SK-N-MC (cell line): ENCODE results near the gene PDCD4.
"Not testable (repeated sequence)": the region's sequence is repeated elsewhere in the genome, so short reads cannot be mapped to it uniquely, and the experiment has no call there.

Experiments used
- DNase-seq: peaks from one replicate; pipeline ENCODE4 v3.0.0-alpha.2; 2011; ENCODE audit warnings: low read depth, low spot score
- H3K27ac ChIP-seq: fragments of 200-600 bp; sonication (generic); 2 replicates; pipeline ENCODE4 v1.5.1; 2016; ENCODE audit warnings: mixed run types
- H3K36me3 ChIP-seq: fragments of 200-600 bp; sonication (generic); 2 replicates; pipeline ENCODE4 v1.6.1; 2017; ENCODE audit warnings: antibody characterized with exemption, low read length, mixed read lengths; ENCODE audit not compliant: insufficient read depth
- H3K4me3 ChIP-seq: fragments of 200-600 bp; sonication (generic); 2 replicates; pipeline ENCODE4 v1.5.1; 2016
- H3K9ac ChIP-seq: fragments of 200-600 bp; sonication (generic); 2 replicates; pipeline ENCODE4 v1.8.0; 2017; ENCODE audit warnings: mixed run types, mixed read lengths; ENCODE audit not compliant: insufficient read length
- H3K9me3 ChIP-seq: fragments of 200-600 bp; sonication (generic); 2 replicates; pipeline ENCODE4 v1.6.1; 2017; ENCODE audit warnings: low read depth, mild to moderate bottlenecking, antibody characterized with exemption, low read length, moderate library complexity, mixed read lengths
- EZH2 ChIP-seq: fragments of 200-600 bp; sonication (generic); IDR thresholded peaks from one replicate; pipeline ENCODE4 v1.6.1; 2017; ENCODE audit warnings: antibody characterized with exemption
- FOXP2 ChIP-seq: optimal IDR thresholded peaks from 2 replicates; pipeline ENCODE3; 2011; ENCODE audit warnings: mild to moderate bottlenecking, moderate library complexity; ENCODE audit not compliant: insufficient read depth; ENCODE audit errors: extremely low read length, control extremely low read depth
- POLR2AphosphoS5 ChIP-seq: IDR thresholded peaks from 2 replicates; pipeline ENCODE4 v1.6.1; 2012; ENCODE audit warnings: mild to moderate bottlenecking, low read depth, low read length, borderline replicate concordance

Gene PDCD4

GRCh38 chr10:110863361-110863760 lies 8.4 kb upstream of the PDCD4 start:
- no peaks in the 10 kb centered on the region for H3K36me3 ChIP-seq
- no peak overlapping the region for H3K27ac ChIP-seq
- H3K9ac ChIP-seq: no peak overlapping the region
- TF ChIP-seq POLR2AphosphoS5 (no peak), EZH2 (no peak), FOXP2 (no peak)
- H3K4me3 ChIP-seq: no peak overlapping the region
- no peaks in the 10 kb centered on the region for H3K9me3 ChIP-seq
- no peak for DNase-seq

GRCh38 chr10:110863956-110864355 lies 7.8 kb upstream of the PDCD4 start:
- no peak for TF ChIP-seq EZH2
- TF ChIP-seq POLR2AphosphoS5: no peak
- TF ChIP-seq FOXP2: no peak
- Histone ChIP-seq H3K4me3 (no peak overlapping the region), H3K9me3 (no peaks in the 10 kb centered on the region), H3K27ac (no peak overlapping the region), H3K36me3 (no peaks in the 10 kb centered on the region), H3K9ac (no peak overlapping the region)
- DNase-seq: no peak

DNA sequence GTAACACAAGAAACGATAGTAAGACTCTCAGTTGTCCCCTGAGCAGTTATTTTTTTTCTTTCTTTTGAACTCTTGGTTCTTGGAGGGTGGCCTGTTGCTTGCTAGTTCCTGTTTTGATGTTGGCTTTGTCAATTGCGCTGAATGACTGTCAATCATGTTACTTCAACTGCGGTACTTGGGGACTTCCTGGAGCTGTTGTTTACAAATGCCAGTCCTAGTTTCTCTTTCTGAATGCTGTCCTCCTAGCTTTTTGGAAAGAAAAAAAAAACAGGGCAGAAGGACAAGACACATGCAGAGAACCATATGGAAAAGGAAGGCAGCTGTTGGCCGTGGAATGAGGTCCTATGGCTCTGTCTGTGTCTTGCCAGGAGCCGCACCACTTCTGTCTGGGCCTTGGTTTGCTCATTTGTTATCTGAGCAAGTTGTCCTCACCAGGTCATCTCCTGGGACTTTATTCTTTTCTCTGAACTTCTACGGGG lies 7.0 kb upstream of the PDCD4 start:
- H3K4me3 ChIP-seq: no peak overlapping the region
- TF ChIP-seq FOXP2: no peak
- TF ChIP-seq POLR2AphosphoS5: no peak
- TF ChIP-seq EZH2: no peak
- DNase-seq: no peak
- no peaks in the 10 kb centered on the region for H3K36me3 ChIP-seq
- no peak overlapping the region for H3K9ac ChIP-seq
- no peaks in the 10 kb centered on the region for H3K9me3 ChIP-seq
- H3K27ac ChIP-seq: peak overlapping the region; percentile 77; the same call in 1 of the 2 replicates

DNA sequence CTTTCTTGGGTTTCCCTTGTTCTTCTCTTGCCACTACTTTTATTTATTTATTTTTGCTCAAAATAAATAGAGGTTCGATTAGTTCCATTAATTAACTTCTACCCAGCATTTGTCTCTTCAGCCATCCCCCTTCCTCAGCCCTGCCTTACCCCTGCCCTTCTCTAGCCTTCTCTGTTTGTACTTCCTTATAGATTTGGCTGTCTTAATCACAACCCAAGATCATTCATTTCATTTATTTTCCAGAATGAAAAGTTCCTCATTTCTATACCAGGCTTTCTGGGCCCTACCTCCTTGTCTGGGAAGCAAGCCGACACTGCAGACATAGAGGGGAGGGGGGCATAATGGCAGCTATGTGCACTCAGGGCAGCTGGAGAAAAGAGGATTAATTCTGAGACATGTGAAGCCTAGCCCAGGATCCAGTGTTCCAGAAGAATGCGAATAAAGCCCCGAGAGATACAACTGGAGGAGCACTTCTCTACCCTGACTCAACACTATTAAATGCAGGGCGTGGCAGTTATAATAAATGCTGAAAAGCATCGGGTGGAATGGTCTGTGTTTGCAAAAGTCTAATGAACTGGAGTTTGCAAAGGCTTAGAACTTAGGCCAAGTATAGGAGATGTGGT lies 6.4 kb upstream of the PDCD4 start:
- no peak for TF ChIP-seq EZH2
- TF ChIP-seq POLR2AphosphoS5: no peak
- no peak for TF ChIP-seq FOXP2
- H3K27ac ChIP-seq: peak overlapping the region; percentile 77; the same call in 1 of the 2 replicates
- H3K4me3 ChIP-seq: no peak overlapping the region
- no peak for DNase-seq
- H3K9me3 ChIP-seq: no peaks in the 10 kb centered on the region
- H3K9ac ChIP-seq: no peak overlapping the region
- H3K36me3 ChIP-seq: no peaks in the 10 kb centered on the region

GRCh38 chr10:110865809-110866482 lies 5.8 kb upstream of the PDCD4 start:
- Histone ChIP-seq H3K4me3 (no peak overlapping the region), H3K9me3 (no peaks in the 10 kb centered on the region), H3K27ac (peak overlapping the region; percentile 77; the same call in 1 of the 2 replicates), H3K9ac (no peak overlapping the region), H3K36me3 (no peaks in the 10 kb centered on the region)
- no peak for DNase-seq
- TF ChIP-seq FOXP2: no peak
- TF ChIP-seq POLR2AphosphoS5: no peak
- TF ChIP-seq EZH2: no peak

- H3K27ac ChIP-seq, H3K9ac ChIP-seq, H3K36me3 ChIP-seq, DNase-seq, H3K4me3 ChIP-seq, H3K9me3 ChIP-seq: not testable (repeated sequence)
These were observed 4.5 kb upstream of the PDCD4 start for GRCh38 chr10:110867011-110867806.

- TF ChIP-seq FOXP2: no peak
- no peak for TF ChIP-seq POLR2AphosphoS5
- no peak for TF ChIP-seq EZH2
- Histone ChIP-seq H3K9ac (no peak overlapping the region), H3K27ac (0 out of 2 replicates have a peak overlapping the region, but pooled peaks have one; percentile 9), H3K9me3 (no peaks in the 10 kb centered on the region), H3K4me3 (no peak overlapping the region), H3K36me3 (no peaks in the 10 kb centered on the region)
- DNase-seq: no peak
These were observed 3.8 kb upstream of the PDCD4 start for GRCh38 chr10:110867807-110868465.

DNA sequence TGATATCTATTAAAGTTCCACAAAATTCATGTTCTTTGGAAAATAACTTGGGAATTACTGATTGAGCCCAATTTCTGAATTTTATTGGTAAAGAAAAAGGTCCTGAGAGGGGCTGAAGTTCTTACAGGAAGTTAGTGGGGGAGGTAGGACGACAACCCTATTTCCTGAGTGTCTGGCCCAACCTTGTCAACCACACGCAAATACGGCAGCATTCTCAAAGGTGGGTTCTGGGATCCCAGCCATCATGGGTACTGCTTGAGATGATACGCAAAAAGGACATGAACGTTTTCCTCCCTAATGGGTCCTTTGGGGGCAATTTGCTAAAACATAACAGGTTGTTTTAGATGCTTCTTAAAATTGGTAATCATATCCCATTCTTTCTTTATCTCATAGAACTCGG lies 2.7 kb upstream of the PDCD4 start:
- no peak overlapping the region for H3K4me3 ChIP-seq
- DNase-seq: no peak
- no peaks in the 10 kb centered on the region for H3K36me3 ChIP-seq
- TF ChIP-seq POLR2AphosphoS5 (no peak), EZH2 (no peak), FOXP2 (no peak)
- no peak overlapping the region for H3K9ac ChIP-seq
- H3K27ac ChIP-seq: no peak overlapping the region
- H3K9me3 ChIP-seq: no peaks in the 10 kb centered on the region
